CD4-positive, alpha-beta T cell (primary cell): Measurements from ENCODE around the gene NEURL4. TPM values are rescaled to one million over a fixed set of nuclear protein-coding genes. Genes with fewer than 3 reads are reported as not detected.
A peak's percentile ranks its signal among the peaks of the same experiment; 100 is the strongest.
"Not testable (repeated sequence)": the region's sequence is repeated elsewhere in the genome, so short reads cannot be mapped to it uniquely, and the experiment has no call there.

Source experiments
- ATAC-seq: fragments of 200-7000 bp; cut with Tn5 transposase; one replicate; pipeline ENCODE4 v1.10.0; 2022; ENCODE audit warnings: mild to moderate bottlenecking; ENCODE audit not compliant: poor library complexity
- CTCF ChIA-PET: fragments of 350-600 bp; sonication (Branson Sonifier 250); formaldehyde crosslinking; loops from one replicate; lab custom pipeline; 2021; ENCODE audit warnings: antibody characterized with exemption, inconsistent platforms; lab: Charles Lee
- POLR2A ChIA-PET: fragments of 350-600 bp; sonication (Branson Sonifier 250); formaldehyde crosslinking; loops from one replicate; lab custom pipeline; 2021; ENCODE audit warnings: antibody characterized with exemption, inconsistent platforms; lab: Charles Lee
- DNase-seq, 14 experiments: peaks; one replicate each; pipeline ENCODE4 v3.0.0-alpha.2; 2013 to 2020; ENCODE audit warnings: mixed read lengths in 2 of 14
- H3K27ac ChIP-seq, 2 donors: one replicate each; pipeline versions ENCODE4 v1.5.1 to v1.7.0; 2013; ENCODE audit warnings: low read length in 2 of 2, low read depth in 1 of 2, mild to moderate bottlenecking in 1 of 2
- H3K27me3 ChIP-seq, 2 experiments: 1 replicate in 1 of 2; 2 replicates in 1 of 2; pipeline versions ENCODE4 v1.6.1 to v1.7.0; 2013; ENCODE audit warnings: low read length in 2 of 2, control low read depth in 1 of 2, mild to moderate bottlenecking in 1 of 2, moderate library complexity in 1 of 2; ENCODE audit not compliant: insufficient read depth in 2 of 2, control insufficient read depth in 1 of 2
- H3K36me3 ChIP-seq: one replicate; pipeline ENCODE4 v1.6.1; 2013; ENCODE audit warnings: low read length, control low read depth; ENCODE audit not compliant: insufficient read depth
- H3K4me1 ChIP-seq: one replicate; pipeline ENCODE4 v1.6.1; 2013; ENCODE audit warnings: low read length, control low read depth; ENCODE audit not compliant: insufficient read depth
- H3K4me3 ChIP-seq: one replicate; pipeline ENCODE4 v1.5.1; 2013; ENCODE audit warnings: mild to moderate bottlenecking, low read length, moderate library complexity
- H3K9me3 ChIP-seq, 2 experiments: 1 replicate in 1 of 2; 2 replicates in 1 of 2; pipeline versions ENCODE4 v1.6.1 to v1.7.0; 2013; ENCODE audit warnings: low read length in 2 of 2, mild to moderate bottlenecking in 2 of 2, control low read depth in 1 of 2, moderate library complexity in 1 of 2; ENCODE audit not compliant: control insufficient read depth in 1 of 2, insufficient read depth in 1 of 2
- H3K27ac Mint-ChIP-seq: one replicate; pipeline ENCODE4 v1.8.0; 2020; ENCODE audit warnings: mixed read lengths
- H3K27me3 Mint-ChIP-seq: one replicate; pipeline ENCODE4 v1.8.0; 2021; ENCODE audit warnings: mixed read lengths
- H3K36me3 Mint-ChIP-seq: one replicate; pipeline ENCODE4 v1.8.0; 2021; ENCODE audit warnings: low read depth, mixed read lengths
- H3K4me1 Mint-ChIP-seq: one replicate; pipeline ENCODE4 v1.8.0; 2021; ENCODE audit warnings: low read depth, mixed read lengths
- H3K4me3 Mint-ChIP-seq: one replicate; pipeline ENCODE4 v1.8.0; 2020; ENCODE audit warnings: mild to moderate bottlenecking, mixed read lengths
- H3K9me3 Mint-ChIP-seq: one replicate; pipeline ENCODE4 v1.8.0; 2020; ENCODE audit warnings: mixed read lengths
- CTCF ChIP-seq: fragments of 200-600 bp; IDR thresholded peaks from one replicate; pipeline ENCODE4 v1.8.0; 2022; ENCODE audit warnings: antibody characterized with exemption, mild to moderate bottlenecking
- intact Hi-C, 2 experiments: fragments of 100-400 bp; cut with DNase I in 1 of 2; cut with micrococcal nuclease in 1 of 2; formaldehyde crosslinking; loops; one replicate each; pipeline versions ENCODE4 v1.15.1 to v1.9.0; 2023 to 2025; cut with DNase I, micrococcal nuclease
- total RNA-seq, 174 experiments: library from RNA in 2 of 174; stranded (reverse) in 2 of 174; gene quantifications; one replicate each; pipeline ENCODE4 v1.2.3 and lab custom pipeline; 2021 to 2026

The NEURL4 gene
- total RNA-seq, 2 experiments from 2014 or later = 29.0 to 30.8 TPM

DNA sequence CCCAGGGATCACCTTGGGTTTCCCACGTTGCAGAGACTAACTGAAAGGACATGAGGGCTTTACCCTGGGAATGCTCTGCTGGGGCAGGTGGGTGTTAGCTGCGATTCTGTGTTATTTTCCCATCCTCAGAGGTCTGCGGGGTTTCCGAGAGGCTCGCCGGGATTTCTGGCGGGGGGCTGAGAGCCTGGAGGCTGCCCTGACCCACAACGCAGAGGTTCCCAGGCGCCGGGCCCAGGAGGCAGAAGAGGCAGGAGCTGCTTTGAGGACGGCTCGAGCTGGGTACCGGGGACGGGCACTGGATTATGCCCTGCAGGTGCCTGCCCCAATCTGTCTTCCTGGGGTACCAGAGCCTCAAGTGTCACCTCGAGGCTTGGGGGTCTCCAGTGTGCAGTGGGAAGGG lies 14.1 kb upstream of the NEURL4 start:
- TF ChIP-seq CTCF = no peak
- peaks cover 50% of the 10 kb centered on the region for H3K4me1 ChIP-seq
- ChIA-PET CTCF (interaction anchor here (1.2 kb wide), 1 partner anchor 94 kb away, joined by 3 read pairs; no protein-coding TSS in a partner anchor), POLR2A (interaction anchor here (4.3 kb wide), 1 partner anchor 14 kb away, joined by 21 read pairs; the partner anchor contains the start of gene NEURL4)
- Mint-ChIP-seq H3K27ac (no peak overlapping the region), H3K4me3 (no peak overlapping the region), H3K9me3 (no peaks in the 10 kb centered on the region), H3K27me3 (no peaks in the 10 kb centered on the region), H3K36me3 (peaks cover 84% of the 10 kb centered on the region), H3K4me1 (peaks cover 17% of the 10 kb centered on the region)
- peak overlapping the region in 1 of 2 donors; percentile 10 for H3K27ac ChIP-seq
- H3K9me3 ChIP-seq = no peaks in the 10 kb centered on the region
- DNase-seq (no peak), ATAC-seq (no peak)
- intact Hi-C loops = no loop called here
- H3K36me3 ChIP-seq = peaks cover 98% of the 10 kb centered on the region
- no peak overlapping the region for H3K4me3 ChIP-seq
- H3K27me3 ChIP-seq = no peaks in the 10 kb centered on the region

GRCh38 chr17:7341842-7342241 lies 12.7 kb upstream of the NEURL4 start:
- no peak for DNase-seq
- H3K27me3 Mint-ChIP-seq = no peaks in the 10 kb centered on the region
- H3K27me3 ChIP-seq = no peaks in the 10 kb centered on the region
- intact Hi-C loops = no loop called here
- no peaks in the 10 kb centered on the region for H3K9me3 Mint-ChIP-seq
- CTCF ChIA-PET = interaction anchor here (0.9 kb wide), 1 partner anchor 14 kb away, joined by 3 read pairs; no protein-coding TSS in a partner anchor
- H3K4me3 ChIP-seq = no peak overlapping the region
- no peak overlapping the region for H3K4me3 Mint-ChIP-seq
- POLR2A ChIA-PET = interaction anchor here (0.8 to 1.4 kb wide), 3 partner anchors 10 to 46 kb away, joined by 3 to 7 read pairs (median 3); no protein-coding TSS in a partner anchor
- H3K27ac ChIP-seq = no peak overlapping the region
- H3K27ac Mint-ChIP-seq = peak overlapping the region; percentile 65
- H3K36me3 ChIP-seq = peaks cover 89% of the 10 kb centered on the region
- no peaks in the 10 kb centered on the region for H3K9me3 ChIP-seq
- peaks cover 81% of the 10 kb centered on the region for H3K36me3 Mint-ChIP-seq
- peaks cover 63% of the 10 kb centered on the region for H3K4me1 ChIP-seq
- TF ChIP-seq CTCF = no peak
- peaks cover 30% of the 10 kb centered on the region for H3K4me1 Mint-ChIP-seq
- no peak for ATAC-seq

GRCh38 chr17:7340179-7340578 lies 11.0 kb upstream of the NEURL4 start:
- Mint-ChIP-seq H3K9me3 (no peaks in the 10 kb centered on the region), H3K27me3 (no peaks in the 10 kb centered on the region), H3K4me3 (peak overlapping the region; percentile 21), H3K27ac (peak overlapping the region; percentile 57), H3K36me3 (peaks cover 80% of the 10 kb centered on the region), H3K4me1 (peaks cover 38% of the 10 kb centered on the region)
- H3K27ac ChIP-seq = no peak overlapping the region
- H3K4me3 ChIP-seq = no peak overlapping the region
- peaks cover 72% of the 10 kb centered on the region for H3K36me3 ChIP-seq
- CTCF ChIA-PET = no interaction called here
- no peak for DNase-seq
- TF ChIP-seq CTCF = no peak
- intact Hi-C loops = no loop called here
- no peak for ATAC-seq
- H3K27me3 ChIP-seq = no peaks in the 10 kb centered on the region
- H3K9me3 ChIP-seq = no peaks in the 10 kb centered on the region
- POLR2A ChIA-PET = interaction anchor here (1.1 to 2.5 kb wide), 2 partner anchors 10 to 98 kb away, joined by 3 to 9 read pairs; partner anchors contain the start of gene GABARAP
- peaks cover 69% of the 10 kb centered on the region for H3K4me1 ChIP-seq

DNA sequence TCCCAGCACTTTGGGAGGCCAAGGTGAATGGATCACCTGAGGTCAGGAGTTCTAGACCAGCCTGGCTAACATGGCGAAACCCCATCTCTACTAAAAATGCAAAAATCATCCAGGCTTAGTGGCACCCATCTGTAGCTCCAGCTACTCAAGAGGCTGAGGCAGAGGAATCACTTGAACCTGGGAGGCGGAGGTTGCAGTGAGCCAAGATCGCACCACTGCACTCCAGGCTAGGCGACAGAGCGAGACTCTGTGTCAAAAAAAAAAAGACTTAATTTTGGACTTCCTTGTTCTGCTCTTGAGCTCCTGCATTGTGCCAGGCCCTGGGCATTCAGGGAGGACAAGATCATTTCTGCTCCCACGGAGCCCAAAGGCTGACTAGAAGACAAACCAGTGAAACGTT lies 8.5 kb upstream of the NEURL4 start:
- not testable (repeated sequence) for ATAC-seq, DNase-seq, H3K27me3 Mint-ChIP-seq, H3K27me3 ChIP-seq, H3K9me3 ChIP-seq, H3K9me3 Mint-ChIP-seq
- intact Hi-C loops = loop anchor here in 1 of 2 experiments (2.0 kb wide), 1 partner anchor 13 kb away; no protein-coding TSS in a partner anchor
- peaks cover 86% of the 10 kb centered on the region for H3K4me1 ChIP-seq
- peak overlapping the region; percentile 91 for H3K4me3 ChIP-seq
- peaks cover 56% of the 10 kb centered on the region for H3K36me3 Mint-ChIP-seq
- peaks cover 47% of the 10 kb centered on the region for H3K36me3 ChIP-seq
- peak overlapping the region in 1 of 2 donors; percentile 64 for H3K27ac ChIP-seq
- H3K4me3 Mint-ChIP-seq = peak overlapping the region; percentile 89
- peak overlapping the region; percentile 91 for H3K27ac Mint-ChIP-seq
- peaks cover 46% of the 10 kb centered on the region for H3K4me1 Mint-ChIP-seq
- POLR2A ChIA-PET = interaction anchor here (0.6 to 6.2 kb wide), 22 partner anchors 7 to 885 kb away, joined by 3 to 96 read pairs (median 8); partner anchors contain the start of genes GABARAP, GPS2, KCTD11 and NEURL4
- CTCF ChIA-PET = interaction anchor here (1.8 to 2.5 kb wide), 5 partner anchors 13 to 223 kb away, joined by 7 to 12 read pairs (median 10); partner anchors contain the start of genes SENP3 and TMEM95
